ENCODE data around the gene GAS6.

- TF ChIP-seq ARNT (IDR thresholded peaks at IDR 0.05): no peak
- no peak for TF ChIP-seq FOXA1 (IDR thresholded peaks at IDR 0.05)
- TF ChIP-seq FOXM1 (IDR thresholded peaks at IDR 0.05; ENCODE audit: borderline replicate concordance): no peak
- no peak for TF ChIP-seq SP1 (IDR thresholded peaks at IDR 0.05)
- no peak for TF ChIP-seq BHLHE40 (IDR thresholded peaks at IDR 0.05; ENCODE audit: borderline replicate concordance)
- TF ChIP-seq FOXK2 (IDR thresholded peaks at IDR 0.05): no peak
- no peak for TF ChIP-seq PKNOX1 (IDR thresholded peaks at IDR 0.05)
Observed at GRCh38 chr13:113861433-113862030, 2.3 kb downstream of the GAS6 start.
